ENCODE measurements around the gene PCDHGB1.
"Not testable (repeated sequence)": the region's sequence is repeated elsewhere in the genome, so short reads cannot be mapped to it uniquely, and the experiment has no call there.

The PCDHGB1 gene

DNA sequence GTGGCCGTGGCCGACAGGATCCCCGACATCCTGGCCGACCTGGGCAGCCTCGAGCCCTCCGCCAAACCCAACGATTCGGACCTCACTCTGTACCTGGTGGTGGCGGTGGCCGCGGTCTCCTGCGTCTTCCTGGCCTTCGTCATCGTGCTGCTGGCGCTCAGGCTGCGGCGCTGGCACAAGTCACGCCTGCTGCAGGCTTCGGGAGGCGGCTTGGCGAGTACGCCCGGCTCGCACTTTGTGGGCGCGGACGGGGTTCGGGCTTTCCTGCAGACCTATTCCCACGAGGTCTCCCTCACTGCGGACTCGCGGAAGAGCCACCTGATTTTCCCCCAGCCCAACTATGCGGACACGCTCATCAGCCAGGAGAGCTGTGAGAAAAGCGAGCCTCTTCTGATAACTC lies 3.9 kb upstream of the PCDHGB1 start:
- not testable (repeated sequence) for DNase-seq (ENCODE audit: low spot score)

DNA sequence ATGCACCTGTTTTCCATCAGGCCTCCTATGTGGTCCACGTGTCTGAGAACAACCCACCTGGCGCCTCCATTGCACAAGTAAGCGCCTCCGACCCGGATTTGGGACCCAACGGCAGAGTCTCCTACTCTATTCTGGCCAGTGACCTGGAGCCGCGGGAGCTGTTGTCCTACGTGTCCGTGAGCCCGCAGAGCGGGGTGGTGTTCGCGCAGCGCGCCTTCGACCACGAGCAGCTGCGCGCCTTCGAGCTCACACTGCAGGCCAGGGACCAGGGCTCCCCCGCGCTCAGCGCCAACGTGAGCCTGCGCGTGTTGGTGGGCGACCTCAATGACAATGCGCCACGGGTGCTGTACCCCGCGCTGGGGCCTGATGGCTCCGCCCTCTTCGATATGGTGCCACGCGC lies 1.7 kb downstream of the PCDHGB1 start:
- no peak for DNase-seq (ENCODE audit: low spot score)

DNA sequence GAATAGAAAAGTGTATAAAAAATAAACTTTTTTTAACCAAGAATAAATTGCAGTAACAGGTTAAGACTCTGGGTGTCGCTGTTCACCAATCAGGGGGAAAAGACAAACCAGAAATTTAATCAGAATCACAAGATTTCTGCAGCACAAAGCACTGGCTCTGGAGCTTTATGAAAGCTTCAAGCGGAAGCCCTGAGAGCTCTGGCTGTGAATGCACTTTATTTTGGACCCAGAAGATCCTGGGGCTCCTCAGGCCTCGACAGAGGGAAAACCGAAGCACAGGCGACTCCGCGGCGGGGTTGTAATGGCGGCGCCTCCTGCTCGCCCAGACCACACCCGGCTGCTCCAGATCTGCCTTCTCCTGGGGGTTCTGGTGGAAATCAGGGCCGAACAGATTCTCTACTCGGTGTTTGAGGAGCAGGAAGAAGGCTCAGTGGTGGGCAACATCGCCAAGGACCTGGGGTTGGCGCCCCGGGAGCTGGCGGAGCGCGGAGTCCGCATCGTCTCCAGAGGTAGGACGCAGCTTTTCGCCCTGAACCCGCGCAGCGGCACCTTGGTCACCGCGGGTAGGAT lies 5.1 kb downstream of the PCDHGB1 start, which contains the start of gene PCDHGA4:
PCDHGA4 (plus strand) TSS at position 122 of the 570 bp plus-strand sequence; CDS start at position 209, 87 bp downstream.
- no peak for DNase-seq (ENCODE audit: low spot score)

DNA sequence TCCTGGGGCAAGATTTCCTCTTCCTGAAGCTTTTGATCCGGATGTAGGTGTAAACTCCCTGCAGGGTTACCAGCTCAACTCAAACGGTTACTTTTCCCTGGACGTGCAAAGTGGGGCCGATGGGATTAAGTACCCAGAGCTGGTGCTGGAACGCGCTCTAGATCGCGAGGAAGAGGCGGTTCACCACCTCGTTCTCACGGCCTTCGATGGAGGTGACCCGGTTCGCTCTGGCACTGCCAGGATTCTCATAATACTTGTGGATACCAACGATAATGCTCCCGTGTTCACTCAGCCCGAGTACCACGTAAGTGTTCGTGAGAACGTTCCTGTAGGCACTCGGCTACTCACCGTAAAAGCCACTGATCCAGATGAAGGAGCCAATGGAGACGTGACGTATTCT lies 5.7 kb downstream of the PCDHGB1 start:
- DNase-seq (ENCODE audit: low spot score), result no peak

DNA sequence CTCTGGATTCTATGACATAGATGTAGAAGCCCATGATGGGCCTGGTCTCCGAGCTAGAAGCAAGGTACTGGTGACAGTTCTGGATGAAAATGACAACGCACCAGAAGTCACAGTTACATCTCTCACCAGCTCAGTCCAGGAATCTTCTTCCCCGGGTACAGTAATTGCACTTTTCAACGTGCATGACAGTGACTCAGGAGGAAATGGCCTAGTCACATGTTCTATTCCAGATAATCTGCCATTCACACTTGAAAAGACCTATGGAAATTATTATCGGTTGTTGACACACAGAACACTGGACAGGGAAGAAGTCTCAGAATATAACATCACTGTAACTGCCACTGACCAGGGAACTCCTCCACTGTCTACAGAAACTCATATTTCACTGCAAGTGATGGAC lies 6.2 kb downstream of the PCDHGB1 start:
- DNase-seq (ENCODE audit: low spot score), result peak; percentile 20

DNA sequence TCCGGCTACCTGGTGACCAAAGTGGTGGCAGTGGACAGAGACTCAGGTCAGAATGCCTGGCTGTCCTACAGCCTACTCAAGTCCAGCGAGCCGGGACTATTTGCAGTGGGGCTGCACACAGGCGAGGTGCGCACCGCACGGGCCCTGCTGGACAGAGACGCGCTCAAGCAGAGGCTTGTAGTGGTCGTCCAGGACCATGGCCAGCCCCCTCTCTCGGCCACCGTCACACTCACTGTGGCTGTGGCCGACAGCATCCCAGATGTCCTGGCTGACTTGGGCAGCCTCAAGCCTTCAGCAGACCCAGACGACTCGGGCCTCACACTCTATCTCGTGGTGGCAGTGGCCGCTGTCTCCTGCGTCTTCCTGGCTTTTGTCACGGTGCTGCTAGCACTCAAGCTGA lies 7.1 kb downstream of the PCDHGB1 start:
- no peak for DNase-seq (ENCODE audit: low spot score)

DNA sequence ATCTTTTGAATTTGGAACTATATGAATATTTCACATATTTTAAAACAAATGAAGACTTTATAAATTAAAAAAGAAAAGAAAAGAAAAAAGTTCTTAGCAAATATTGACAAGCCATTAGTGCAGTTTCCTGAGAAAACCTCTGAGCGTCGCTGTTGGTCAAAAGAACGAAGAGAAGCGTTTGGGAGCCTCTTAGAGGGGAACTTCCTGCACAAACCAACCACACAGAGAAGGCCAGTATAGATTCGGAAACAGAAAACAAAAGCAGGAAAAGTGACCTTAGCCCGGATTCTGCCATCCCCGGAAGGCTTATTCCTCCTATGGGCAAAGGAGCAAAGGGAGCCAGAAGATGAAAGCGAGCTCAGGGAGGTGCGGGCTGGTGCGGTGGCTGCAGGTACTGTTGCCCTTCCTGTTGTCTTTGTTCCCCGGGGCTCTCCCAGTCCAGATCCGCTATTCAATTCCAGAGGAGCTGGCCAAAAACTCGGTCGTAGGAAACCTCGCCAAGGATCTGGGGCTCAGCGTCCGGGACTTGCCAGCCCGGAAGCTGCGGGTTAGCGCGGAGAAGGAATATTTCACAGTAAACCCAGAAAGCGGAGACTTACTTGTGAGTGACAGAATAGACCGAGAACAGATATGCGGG lies 10.0 kb downstream of the PCDHGB1 start, which contains the start of gene PCDHGB2:
PCDHGB2 (plus strand) TSS at position 205 of the 637 bp plus-strand sequence; CDS start at position 347, 142 bp downstream.
- peak; percentile 80 for DNase-seq (ENCODE audit: low spot score)

DNA sequence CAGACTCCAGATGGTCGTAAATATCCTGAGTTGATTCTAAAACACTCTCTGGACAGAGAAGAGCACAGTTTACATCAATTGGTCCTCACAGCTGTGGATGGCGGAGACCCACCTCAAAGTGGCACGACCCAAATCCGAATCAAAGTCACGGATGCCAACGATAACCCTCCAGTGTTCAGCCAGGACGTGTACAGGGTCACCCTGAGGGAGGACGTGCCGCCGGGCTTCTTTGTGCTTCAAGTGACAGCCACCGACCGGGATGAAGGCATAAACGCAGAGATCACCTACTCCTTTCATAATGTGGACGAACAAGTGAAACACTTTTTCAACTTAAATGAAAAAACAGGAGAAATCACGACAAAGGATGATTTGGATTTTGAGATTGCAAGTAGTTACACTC lies 10.8 kb downstream of the PCDHGB1 start:
- DNase-seq (ENCODE audit: low spot score), result no peak

DNA sequence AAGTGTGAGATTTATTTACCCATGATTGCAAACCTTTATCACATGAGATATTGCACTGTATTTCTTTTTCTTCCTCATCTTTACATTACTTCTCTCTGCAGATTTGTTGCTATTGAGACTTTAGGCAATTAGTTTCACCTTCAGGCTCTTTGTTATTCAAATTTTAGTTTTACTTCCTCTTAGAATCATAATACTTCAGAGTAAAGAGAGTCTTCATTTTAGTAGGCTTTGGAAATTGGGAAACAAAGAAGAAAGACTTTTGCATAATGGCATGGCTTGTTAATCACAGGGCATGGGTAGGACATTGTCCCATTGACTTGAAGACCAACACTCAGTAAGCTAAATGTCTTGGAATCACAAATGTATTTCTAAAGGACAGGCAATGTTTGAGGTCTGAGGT lies 12.8 kb downstream of the PCDHGB1 start:
- no peak for DNase-seq (ENCODE audit: low spot score)

DNA sequence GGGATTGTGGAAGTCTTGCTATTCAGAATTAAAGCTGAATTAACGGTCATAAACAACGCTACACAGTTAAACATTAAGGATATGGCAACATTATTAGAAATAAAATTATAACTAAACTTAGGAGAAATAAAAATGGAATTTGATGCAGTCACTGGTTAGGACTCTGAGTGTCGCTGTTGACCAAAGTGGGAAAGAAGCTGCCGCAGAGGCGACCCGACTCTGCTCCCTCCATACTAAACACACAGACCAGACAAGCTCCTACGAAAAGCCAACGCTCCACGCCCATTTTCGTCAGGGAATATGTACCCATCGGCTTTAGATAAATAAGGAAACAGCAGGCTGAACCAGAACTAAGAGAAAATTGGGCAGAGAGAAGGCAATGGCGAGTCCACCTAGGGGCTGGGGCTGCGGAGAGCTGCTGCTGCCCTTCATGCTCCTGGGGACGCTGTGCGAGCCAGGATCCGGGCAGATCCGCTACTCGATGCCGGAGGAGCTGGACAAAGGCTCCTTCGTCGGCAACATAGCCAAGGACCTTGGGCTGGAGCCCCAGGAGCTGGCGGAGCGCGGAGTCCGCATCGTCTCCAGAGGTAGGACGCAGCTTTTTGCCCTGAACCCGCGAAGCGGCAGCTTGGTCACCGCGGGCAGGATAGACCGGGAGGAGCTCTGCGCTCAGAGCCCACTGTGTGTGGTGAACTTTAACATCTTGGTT lies 14.2 kb downstream of the PCDHGB1 start, which contains the start of gene PCDHGA5:
PCDHGA5 (plus strand) TSS at position 211 of the 709 bp plus-strand sequence; CDS start at position 380, 169 bp downstream.
- DNase-seq (ENCODE audit: low spot score), result no peak

DNA sequence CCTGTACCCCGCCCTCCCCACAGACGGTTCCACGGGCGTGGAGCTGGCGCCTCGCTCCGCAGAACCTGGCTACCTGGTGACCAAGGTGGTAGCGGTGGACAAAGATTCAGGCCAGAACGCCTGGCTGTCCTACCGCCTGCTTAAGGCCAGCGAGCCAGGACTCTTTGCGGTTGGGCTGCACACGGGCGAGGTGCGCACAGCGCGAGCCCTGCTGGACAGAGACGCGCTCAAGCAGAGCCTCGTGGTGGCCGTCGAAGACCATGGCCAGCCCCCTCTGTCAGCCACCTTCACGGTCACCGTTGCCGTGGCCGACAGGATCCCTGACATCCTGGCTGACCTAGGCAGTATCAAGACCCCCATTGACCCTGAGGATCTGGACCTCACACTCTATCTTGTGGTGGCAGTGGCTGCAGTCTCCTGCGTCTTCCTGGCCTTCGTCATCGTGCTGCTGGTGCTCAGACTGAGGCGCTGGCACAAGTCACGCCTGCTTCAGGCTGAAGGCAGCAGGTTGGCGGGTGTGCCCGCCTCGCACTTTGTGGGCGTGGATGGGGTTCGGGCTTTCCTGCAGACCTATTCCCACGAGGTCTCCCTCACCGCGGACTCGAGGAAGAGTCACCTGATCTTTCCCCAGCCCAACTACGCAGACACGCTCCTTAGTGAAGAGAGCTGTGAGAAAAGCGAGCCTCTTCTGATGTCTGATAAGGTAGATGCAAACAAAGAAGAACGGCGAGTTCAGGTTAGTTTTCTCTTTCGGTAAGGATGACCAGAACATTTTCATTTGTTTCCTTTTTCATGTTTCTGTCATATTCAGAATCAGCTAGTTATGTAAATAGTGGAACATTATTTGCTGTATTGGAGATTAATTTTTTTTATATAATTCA lies 16.4 kb downstream of the PCDHGB1 start:
- no peak for DNase-seq (ENCODE audit: low spot score)

DNA sequence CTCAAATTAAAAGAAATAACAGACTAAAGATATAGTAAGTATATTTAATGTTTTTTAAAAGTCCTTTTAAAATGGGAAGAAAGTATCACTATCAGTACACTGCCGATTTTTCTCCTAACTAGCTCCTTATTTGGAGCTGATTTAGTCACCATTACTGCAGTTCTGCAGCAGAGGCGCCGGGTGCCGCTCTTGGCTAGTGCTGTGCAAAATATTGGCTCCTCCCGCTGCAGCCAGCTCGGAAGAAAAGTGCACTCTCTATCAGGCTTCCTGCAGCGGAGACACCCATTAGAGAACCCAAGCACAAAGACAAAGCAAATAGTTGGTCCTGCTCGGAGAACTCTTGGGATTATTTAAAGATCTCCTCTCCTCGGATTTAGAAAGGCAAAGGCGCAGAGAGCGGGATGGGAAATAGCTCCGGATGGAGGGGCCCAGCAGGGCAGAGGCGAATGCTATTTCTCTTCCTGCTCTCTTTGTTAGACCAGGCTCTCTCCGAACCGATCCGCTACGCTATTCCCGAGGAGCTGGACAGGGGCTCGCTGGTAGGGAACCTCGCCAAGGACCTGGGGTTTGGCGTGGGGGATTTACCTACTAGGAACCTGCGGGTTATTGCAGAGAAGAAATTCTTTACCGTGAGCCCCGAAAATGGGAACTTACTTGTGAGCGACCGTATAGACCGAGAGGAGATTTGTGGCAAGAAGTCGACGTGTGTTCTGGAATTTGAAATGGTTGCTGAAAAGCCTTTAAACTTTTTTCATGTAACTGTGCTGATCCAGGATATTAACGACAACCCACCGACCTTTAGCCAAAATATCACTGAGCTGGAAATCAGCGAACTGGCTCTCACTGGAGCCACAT lies 20.3 kb downstream of the PCDHGB1 start, which contains the start of gene PCDHGB3:
PCDHGB3 (plus strand) TSS at position 249 of the 855 bp plus-strand sequence; CDS start at position 402, 153 bp downstream.
- no peak for DNase-seq (ENCODE audit: low spot score)

DNA sequence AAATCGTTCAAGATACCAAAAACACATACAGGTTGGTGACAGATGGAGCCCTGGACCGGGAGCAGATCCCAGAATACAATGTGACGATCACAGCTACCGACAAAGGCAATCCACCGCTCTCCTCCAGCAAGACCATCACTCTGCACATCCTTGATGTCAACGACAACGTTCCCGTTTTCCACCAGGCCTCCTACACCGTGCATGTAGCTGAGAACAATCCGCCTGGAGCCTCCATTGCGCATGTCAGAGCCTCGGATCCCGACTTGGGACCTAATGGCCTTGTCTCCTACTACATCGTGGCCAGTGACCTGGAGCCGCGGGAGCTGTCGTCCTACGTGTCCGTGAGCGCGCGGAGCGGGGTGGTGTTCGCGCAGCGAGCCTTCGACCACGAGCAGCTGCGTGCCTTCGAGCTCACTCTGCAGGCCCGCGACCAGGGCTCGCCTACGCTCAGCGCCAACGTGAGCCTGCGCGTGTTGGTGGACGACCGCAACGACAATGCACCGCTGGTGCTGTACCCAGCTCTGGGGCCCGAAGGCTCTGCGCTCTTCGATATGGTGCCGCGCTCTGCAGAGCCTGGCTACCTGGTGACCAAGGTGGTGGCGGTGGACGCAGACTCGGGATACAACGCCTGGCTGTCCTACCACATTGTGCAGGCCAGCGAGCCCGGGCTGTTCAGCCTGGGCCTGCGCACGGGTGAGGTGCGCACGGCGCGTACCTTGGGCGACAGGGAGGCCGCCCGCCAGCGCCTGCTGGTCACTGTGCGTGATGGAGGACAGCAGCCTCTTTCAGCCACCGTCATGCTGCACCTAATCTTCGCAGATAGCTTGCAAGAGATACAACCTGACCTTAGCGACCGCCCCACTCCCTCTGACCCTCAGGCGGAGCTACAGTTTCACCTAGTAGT lies 21.9 kb downstream of the PCDHGB1 start:
- no peak for DNase-seq (ENCODE audit: low spot score)

DNA sequence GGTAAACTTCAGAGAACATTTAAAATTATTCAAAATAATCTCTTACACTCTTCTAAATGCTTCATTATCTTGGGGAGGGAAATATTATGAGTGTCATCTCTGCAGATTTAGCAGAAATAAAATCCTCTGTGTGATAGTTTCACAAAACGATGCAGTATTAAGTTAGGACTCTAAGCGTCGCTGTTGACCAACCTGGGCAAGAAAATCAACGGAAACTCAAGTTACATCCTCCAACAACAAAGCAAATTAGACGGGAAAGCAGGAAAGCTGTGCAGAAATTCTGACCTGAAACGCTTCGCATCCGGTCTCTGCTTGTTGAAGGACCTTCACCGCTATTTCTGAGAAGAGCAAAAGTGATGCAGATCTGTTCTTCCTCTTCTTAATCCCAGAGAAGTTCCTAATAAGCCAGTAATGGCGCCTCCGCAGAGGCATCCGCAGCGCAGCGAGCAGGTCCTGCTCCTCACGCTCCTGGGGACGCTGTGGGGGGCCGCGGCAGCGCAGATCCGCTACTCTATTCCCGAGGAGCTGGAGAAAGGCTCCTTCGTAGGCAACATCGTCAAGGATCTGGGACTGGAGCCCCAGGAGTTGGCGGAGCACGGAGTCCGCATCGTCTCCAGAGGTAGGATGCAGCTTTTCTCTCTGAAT lies 23.9 kb downstream of the PCDHGB1 start, which contains the start of gene PCDHGA6:
PCDHGA6 (plus strand) TSS at position 219 of the 645 bp plus-strand sequence; CDS start at position 412, 193 bp downstream.
- no peak for DNase-seq (ENCODE audit: low spot score)

DNA sequence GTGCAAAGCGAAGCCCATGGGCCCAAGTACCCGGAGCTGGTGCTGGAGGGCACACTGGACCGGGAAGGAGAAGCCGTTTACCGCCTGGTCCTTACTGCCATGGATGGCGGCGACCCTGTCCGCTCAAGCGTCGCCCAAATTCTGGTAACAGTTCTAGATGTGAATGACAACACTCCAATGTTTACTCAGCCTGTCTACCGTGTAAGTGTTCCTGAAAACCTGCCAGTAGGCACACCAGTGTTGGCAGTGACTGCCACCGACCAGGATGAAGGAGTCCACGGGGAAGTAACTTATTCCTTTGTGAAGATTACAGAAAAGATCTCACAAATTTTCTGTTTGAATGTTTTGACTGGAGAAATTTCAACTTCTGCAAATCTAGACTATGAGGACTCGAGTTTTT lies 24.7 kb downstream of the PCDHGB1 start:
- no peak for DNase-seq (ENCODE audit: low spot score)

DNA sequence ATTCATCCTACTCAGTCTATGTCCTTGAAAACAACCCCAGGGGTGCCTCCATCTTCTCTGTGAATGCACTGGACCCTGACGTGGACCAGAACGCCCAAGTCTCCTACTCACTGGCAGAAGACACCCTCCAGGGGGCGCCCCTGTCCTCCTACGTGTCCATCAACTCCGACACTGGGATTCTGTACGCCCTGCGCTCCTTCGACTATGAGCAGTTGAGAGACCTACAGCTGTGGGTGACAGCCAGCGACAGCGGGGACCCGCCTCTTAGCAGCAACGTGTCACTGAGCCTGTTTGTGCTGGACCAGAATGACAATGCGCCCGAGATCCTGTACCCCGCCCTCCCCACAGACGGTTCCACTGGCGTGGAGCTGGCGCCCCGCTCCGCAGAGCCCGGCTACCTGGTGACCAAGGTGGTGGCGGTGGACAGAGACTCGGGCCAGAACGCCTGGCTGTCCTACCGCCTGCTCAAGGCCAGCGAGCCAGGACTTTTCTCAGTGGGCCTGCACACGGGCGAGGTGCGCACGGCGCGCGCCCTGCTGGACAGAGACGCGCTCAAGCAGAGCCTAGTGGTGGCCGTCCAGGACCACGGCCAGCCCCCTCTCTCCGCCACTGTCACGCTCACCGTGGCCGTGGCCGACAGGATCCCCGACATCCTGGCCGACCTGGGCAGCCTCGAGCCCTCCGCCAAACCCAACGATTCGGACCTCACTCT lies 25.7 kb downstream of the PCDHGB1 start:
- not testable (repeated sequence) for DNase-seq (ENCODE audit: low spot score)

DNA sequence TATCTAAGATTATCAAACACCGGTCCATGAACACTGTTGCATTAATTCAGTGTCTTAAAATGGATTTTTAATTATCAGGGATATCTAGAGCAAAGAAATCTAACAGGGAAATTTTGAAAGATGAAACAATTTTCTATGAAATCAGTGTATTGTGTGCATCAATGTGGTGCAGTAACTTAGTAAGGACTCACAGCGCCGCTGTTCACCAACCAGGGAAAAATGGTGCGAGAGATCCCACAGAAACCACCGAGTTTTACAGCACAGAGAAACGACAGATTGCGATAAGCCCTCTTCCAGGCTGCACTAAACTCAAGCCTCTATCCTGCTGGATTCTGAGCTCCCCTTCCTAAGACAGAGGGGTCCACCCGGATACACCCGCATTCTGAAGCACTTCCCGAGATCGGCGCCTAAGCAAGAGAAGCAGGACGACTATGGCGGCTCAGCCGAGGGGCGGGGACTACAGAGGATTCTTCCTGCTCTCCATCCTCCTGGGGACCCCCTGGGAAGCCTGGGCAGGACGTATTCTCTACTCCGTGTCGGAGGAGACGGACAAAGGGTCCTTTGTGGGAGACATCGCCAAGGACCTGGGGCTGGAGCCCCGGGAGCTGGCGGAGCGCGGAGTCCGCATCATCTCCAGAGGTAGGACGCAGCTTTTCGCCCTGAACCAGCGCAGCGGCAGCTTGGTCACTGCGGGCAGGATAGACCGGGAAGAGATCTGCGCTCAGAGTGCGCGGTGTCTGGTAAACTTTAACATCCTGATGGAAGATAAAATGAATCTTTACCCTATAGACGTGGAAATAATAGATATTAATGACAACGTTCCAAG lies 32.8 kb downstream of the PCDHGB1 start, which contains the start of gene PCDHGA7:
PCDHGA7 (plus strand) TSS at position 274 of the 826 bp plus-strand sequence; CDS start at position 432, 158 bp downstream.
- no peak for DNase-seq (ENCODE audit: low spot score)
